HEK293 (cell line): ENCODE data around the gene SERPINC1.

Source experiments
- YY1 ChIP-seq: fragments of 450-650 bp; formaldehyde crosslinking; IDR thresholded peaks from 2 replicates; pipeline ENCODE4 v1.5.1; 2018; ENCODE audit warnings: missing biosample characterization, missing genetic modification characterization
- ZBTB17 ChIP-seq: fragments of 450-650 bp; formaldehyde crosslinking; IDR thresholded peaks from 2 replicates; pipeline ENCODE4 v1.5.1; 2016; ENCODE audit warnings: missing biosample characterization, missing genetic modification characterization
- ZBTB21 ChIP-seq: fragments of 450-650 bp; formaldehyde crosslinking; IDR thresholded peaks from 2 replicates; pipeline ENCODE4 v1.5.1; 2017; ENCODE audit warnings: missing biosample characterization, missing genetic modification characterization
- ZFP3 ChIP-seq: fragments of 450-650 bp; formaldehyde crosslinking; IDR thresholded peaks from 2 replicates; pipeline ENCODE4 v1.5.1; 2016; ENCODE audit warnings: low read depth, missing biosample characterization, missing genetic modification characterization
- ZFP37 ChIP-seq: fragments of 450-650 bp; formaldehyde crosslinking; IDR thresholded peaks from 2 replicates; pipeline ENCODE4 v1.5.1; 2016; ENCODE audit warnings: missing biosample characterization, missing genetic modification characterization
- ZFP69B ChIP-seq: fragments of 450-650 bp; formaldehyde crosslinking; IDR thresholded peaks from 2 replicates; pipeline ENCODE4 v1.5.1; 2016; ENCODE audit warnings: missing biosample characterization, missing genetic modification characterization
- ZNF2 ChIP-seq: fragments of 450-650 bp; formaldehyde crosslinking; IDR thresholded peaks from 2 replicates; pipeline ENCODE4 v1.5.1; 2016; ENCODE audit warnings: missing biosample characterization, missing genetic modification characterization
- ZNF211 ChIP-seq: fragments of 450-650 bp; formaldehyde crosslinking; IDR thresholded peaks from 2 replicates; pipeline ENCODE4 v1.5.1; 2016; ENCODE audit warnings: low read depth, missing biosample characterization, missing genetic modification characterization
- ZNF239 ChIP-seq: fragments of 450-650 bp; formaldehyde crosslinking; IDR thresholded peaks from 2 replicates; pipeline ENCODE4 v1.5.1; 2016; ENCODE audit warnings: missing biosample characterization, missing genetic modification characterization
- ZNF324 ChIP-seq: fragments of 450-650 bp; formaldehyde crosslinking; IDR thresholded peaks from 2 replicates; pipeline ENCODE4 v1.5.1; 2016; ENCODE audit warnings: missing biosample characterization, missing genetic modification characterization
- ZNF354C ChIP-seq: fragments of 450-650 bp; formaldehyde crosslinking; IDR thresholded peaks from 2 replicates; pipeline ENCODE4 v1.5.1; 2016; ENCODE audit warnings: missing biosample characterization, missing genetic modification characterization, low read depth, borderline replicate concordance
- ZNF366 ChIP-seq: fragments of 450-650 bp; formaldehyde crosslinking; conservative IDR thresholded peaks from 2 replicates; pipeline ENCODE4 v1.5.1; 2016; ENCODE audit warnings: missing biosample characterization, missing genetic modification characterization
- ZNF37A ChIP-seq: fragments of 450-650 bp; IDR thresholded peaks from 2 replicates; pipeline ENCODE4 v1.5.1; 2018; ENCODE audit warnings: missing biosample characterization, missing genetic modification characterization
- ZNF391 ChIP-seq: fragments of 450-650 bp; formaldehyde crosslinking; IDR thresholded peaks from 2 replicates; pipeline ENCODE4 v1.5.1; 2016; ENCODE audit warnings: low read depth, missing biosample characterization, missing genetic modification characterization, borderline replicate concordance
- ZNF423 ChIP-seq: fragments of 450-650 bp; formaldehyde crosslinking; IDR thresholded peaks from 2 replicates; pipeline ENCODE4 v1.5.1; 2016; ENCODE audit warnings: missing biosample characterization, missing genetic modification characterization
- ZNF560 ChIP-seq: fragments of 450-650 bp; formaldehyde crosslinking; IDR thresholded peaks from 2 replicates; pipeline ENCODE4 v1.5.1; 2017; ENCODE audit warnings: missing biosample characterization, missing genetic modification characterization, borderline replicate concordance
- ZNF621 ChIP-seq: fragments of 450-650 bp; formaldehyde crosslinking; IDR thresholded peaks from 2 replicates; pipeline ENCODE4 v1.5.1; 2017; ENCODE audit warnings: missing biosample characterization, missing genetic modification characterization
- ZNF623 ChIP-seq: fragments of 450-650 bp; formaldehyde crosslinking; IDR thresholded peaks from 2 replicates; pipeline ENCODE4 v1.5.1; 2016; ENCODE audit warnings: missing biosample characterization, missing genetic modification characterization
- ZNF626 ChIP-seq: fragments of 450-650 bp; sonication (Bioruptor Pico); formaldehyde crosslinking; IDR thresholded peaks from 2 replicates; pipeline ENCODE4 v1.5.1; 2018; ENCODE audit warnings: missing biosample characterization, missing genetic modification characterization, inconsistent platforms
- ZNF660 ChIP-seq: fragments of 450-650 bp; IDR thresholded peaks from 2 replicates; pipeline ENCODE4 v1.5.1; 2018; ENCODE audit warnings: missing biosample characterization, mild to moderate bottlenecking, missing genetic modification characterization
- ZNF76 ChIP-seq: fragments of 450-650 bp; formaldehyde crosslinking; IDR thresholded peaks from 2 replicates; pipeline ENCODE4; 2016; ENCODE audit warnings: low read depth, missing biosample characterization, missing genetic modification characterization, borderline replicate concordance
- ZSCAN16 ChIP-seq: fragments of 450-650 bp; formaldehyde crosslinking; IDR thresholded peaks from 2 replicates; pipeline ENCODE4 v1.5.1; 2016; ENCODE audit warnings: missing biosample characterization, missing genetic modification characterization
- ZXDB ChIP-seq: fragments of 450-650 bp; formaldehyde crosslinking; IDR thresholded peaks from 2 replicates; pipeline ENCODE4 v1.5.1; 2016; ENCODE audit warnings: missing biosample characterization, missing genetic modification characterization
- TF ChIP-seq, protein P1 (sequence below): fragments of 450-650 bp; formaldehyde crosslinking; IDR thresholded peaks from 2 replicates; pipeline ENCODE4 v1.5.1; 2016; ENCODE audit warnings: missing biosample characterization, missing genetic modification characterization
- TF ChIP-seq, protein P2 (sequence below): fragments of 450-650 bp; formaldehyde crosslinking; IDR thresholded peaks from 2 replicates; pipeline ENCODE4 v1.5.1; 2016; ENCODE audit warnings: missing biosample characterization, missing genetic modification characterization, low read depth
- TF ChIP-seq, protein P3 (sequence below): fragments of 450-650 bp; formaldehyde crosslinking; IDR thresholded peaks from 2 replicates; pipeline ENCODE4 v1.5.1; 2016; ENCODE audit warnings: missing biosample characterization, missing genetic modification characterization
- TF ChIP-seq, protein P4 (sequence below): fragments of 450-650 bp; formaldehyde crosslinking; IDR thresholded peaks from 2 replicates; pipeline ENCODE4 v1.5.1; 2016; ENCODE audit warnings: missing biosample characterization, missing genetic modification characterization
- TF ChIP-seq, protein P5 (sequence below): fragments of 450-650 bp; formaldehyde crosslinking; IDR thresholded peaks from 2 replicates; pipeline ENCODE4 v1.5.1; 2017; ENCODE audit warnings: missing biosample characterization, missing genetic modification characterization
- TF ChIP-seq, protein P6 (sequence below): fragments of 450-650 bp; formaldehyde crosslinking; IDR thresholded peaks from 2 replicates; pipeline ENCODE4 v1.5.1; 2017; ENCODE audit warnings: missing biosample characterization, missing genetic modification characterization
- TF ChIP-seq, protein P7 (sequence below): fragments of 450-650 bp; formaldehyde crosslinking; optimal IDR thresholded peaks from 2 replicates; pipeline ENCODE3; 2016; ENCODE audit warnings: missing biosample characterization, mild to moderate bottlenecking, missing genetic modification characterization

SERPINC1 gene

DNA sequence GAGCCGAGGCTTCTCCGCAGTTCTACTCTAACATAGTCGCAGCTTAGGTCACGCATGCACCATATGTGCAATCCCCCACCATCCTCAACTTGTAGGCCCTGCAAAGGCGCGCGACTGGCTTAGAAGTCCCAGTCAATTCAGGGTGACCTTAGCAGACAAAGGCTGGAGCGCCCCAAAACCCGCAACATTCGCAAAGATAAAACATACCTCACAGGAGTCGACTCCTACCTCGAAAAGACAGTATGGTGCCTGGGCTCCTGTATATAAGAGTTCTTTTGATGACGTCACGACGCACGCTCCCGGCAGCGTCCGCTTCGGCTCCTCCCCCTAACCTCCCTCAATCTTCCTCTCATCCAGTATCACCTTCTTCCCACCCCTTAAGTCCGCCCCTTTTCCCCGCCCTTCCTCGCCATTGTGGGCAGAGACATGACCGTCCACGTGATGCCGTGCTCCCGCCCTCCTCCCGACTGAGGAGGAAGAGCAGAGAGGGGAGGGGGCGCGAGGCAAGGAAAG is 49.3 kb downstream of the SERPINC1 start, which contains the start of gene GAS5 (continued):
- TF ChIP-seq ZNF391 (tag by site-specific recombination) (peak; percentile 92), ZNF2 (tag by site-specific recombination) (peak; percentile 95), ZFP37 (tag by site-specific recombination) (peak; percentile 53; the same call in 1 of the 2 replicates), YY1 (tag by site-specific recombination) (peak; percentile 73), ZNF621 (tag by site-specific recombination) (no peak), ZNF366 (peak; percentile 100), ZNF76 (tag by site-specific recombination) (peak; percentile 40; the same call in 1 of the 2 replicates), ZBTB21 (tag by site-specific recombination) (peak; percentile 96), ZNF211 (tag by site-specific recombination) (no peak), ZFP3 (tag by site-specific recombination) (no peak), ZNF623 (tag by site-specific recombination) (0 out of 2 replicates have a peak, but pooled peaks have one; percentile 14), ZBTB17 (tag by site-specific recombination) (peak; percentile 45), ZFP69B (tag by site-specific recombination) (peak; percentile 18; the same call in 1 of the 2 replicates), ZNF560 (no peak), ZNF626 (tag by site-specific recombination) (0 out of 2 replicates have a peak, but pooled peaks have one; percentile 51), ZNF37A (tag by site-specific recombination) (0 out of 2 replicates have a peak, but pooled peaks have one; percentile 14), ZNF423 (tag by site-specific recombination) (no peak), ZNF660 (tag by site-specific recombination) (peak; percentile 95), ZNF324 (tag by site-specific recombination) (peak; percentile 69), ZNF239 (tag by site-specific recombination) (0 out of 2 replicates have a peak, but pooled peaks have one; percentile 30), ZNF354C (tag by site-specific recombination) (no peak), ZXDB (peak; percentile 56), ZSCAN16 (tag by site-specific recombination) (peak; percentile 29; the same call in 1 of the 2 replicates)
- TF ChIP-seq, protein P1, sequence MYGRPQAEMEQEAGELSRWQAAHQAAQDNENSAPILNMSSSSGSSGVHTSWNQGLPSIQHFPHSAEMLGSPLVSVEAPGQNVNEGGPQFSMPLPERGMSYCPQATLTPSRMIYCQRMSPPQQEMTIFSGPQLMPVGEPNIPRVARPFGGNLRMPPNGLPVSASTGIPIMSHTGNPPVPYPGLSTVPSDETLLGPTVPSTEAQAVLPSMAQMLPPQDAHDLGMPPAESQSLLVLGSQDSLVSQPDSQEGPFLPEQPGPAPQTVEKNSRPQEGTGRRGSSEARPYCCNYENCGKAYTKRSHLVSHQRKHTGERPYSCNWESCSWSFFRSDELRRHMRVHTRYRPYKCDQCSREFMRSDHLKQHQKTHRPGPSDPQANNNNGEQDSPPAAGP = peak; percentile 49; the same call in 1 of the 2 replicates
- TF ChIP-seq, protein P2, sequence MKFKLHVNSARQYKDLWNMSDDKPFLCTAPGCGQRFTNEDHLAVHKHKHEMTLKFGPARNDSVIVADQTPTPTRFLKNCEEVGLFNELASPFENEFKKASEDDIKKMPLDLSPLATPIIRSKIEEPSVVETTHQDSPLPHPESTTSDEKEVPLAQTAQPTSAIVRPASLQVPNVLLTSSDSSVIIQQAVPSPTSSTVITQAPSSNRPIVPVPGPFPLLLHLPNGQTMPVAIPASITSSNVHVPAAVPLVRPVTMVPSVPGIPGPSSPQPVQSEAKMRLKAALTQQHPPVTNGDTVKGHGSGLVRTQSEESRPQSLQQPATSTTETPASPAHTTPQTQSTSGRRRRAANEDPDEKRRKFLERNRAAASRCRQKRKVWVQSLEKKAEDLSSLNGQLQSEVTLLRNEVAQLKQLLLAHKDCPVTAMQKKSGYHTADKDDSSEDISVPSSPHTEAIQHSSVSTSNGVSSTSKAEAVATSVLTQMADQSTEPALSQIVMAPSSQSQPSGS (tag by site-specific recombination) = peak; percentile 100
- TF ChIP-seq, protein P3, sequence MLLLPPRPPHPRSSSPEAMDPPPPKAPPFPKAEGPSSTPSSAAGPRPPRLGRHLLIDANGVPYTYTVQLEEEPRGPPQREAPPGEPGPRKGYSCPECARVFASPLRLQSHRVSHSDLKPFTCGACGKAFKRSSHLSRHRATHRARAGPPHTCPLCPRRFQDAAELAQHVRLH = 0 out of 2 replicates have a peak, but pooled peaks have one; percentile 32
- TF ChIP-seq, protein P4, sequence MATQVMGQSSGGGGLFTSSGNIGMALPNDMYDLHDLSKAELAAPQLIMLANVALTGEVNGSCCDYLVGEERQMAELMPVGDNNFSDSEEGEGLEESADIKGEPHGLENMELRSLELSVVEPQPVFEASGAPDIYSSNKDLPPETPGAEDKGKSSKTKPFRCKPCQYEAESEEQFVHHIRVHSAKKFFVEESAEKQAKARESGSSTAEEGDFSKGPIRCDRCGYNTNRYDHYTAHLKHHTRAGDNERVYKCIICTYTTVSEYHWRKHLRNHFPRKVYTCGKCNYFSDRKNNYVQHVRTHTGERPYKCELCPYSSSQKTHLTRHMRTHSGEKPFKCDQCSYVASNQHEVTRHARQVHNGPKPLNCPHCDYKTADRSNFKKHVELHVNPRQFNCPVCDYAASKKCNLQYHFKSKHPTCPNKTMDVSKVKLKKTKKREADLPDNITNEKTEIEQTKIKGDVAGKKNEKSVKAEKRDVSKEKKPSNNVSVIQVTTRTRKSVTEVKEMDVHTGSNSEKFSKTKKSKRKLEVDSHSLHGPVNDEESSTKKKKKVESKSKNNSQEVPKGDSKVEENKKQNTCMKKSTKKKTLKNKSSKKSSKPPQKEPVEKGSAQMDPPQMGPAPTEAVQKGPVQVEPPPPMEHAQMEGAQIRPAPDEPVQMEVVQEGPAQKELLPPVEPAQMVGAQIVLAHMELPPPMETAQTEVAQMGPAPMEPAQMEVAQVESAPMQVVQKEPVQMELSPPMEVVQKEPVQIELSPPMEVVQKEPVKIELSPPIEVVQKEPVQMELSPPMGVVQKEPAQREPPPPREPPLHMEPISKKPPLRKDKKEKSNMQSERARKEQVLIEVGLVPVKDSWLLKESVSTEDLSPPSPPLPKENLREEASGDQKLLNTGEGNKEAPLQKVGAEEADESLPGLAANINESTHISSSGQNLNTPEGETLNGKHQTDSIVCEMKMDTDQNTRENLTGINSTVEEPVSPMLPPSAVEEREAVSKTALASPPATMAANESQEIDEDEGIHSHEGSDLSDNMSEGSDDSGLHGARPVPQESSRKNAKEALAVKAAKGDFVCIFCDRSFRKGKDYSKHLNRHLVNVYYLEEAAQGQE (tag by site-specific recombination) = peak; percentile 57; the same call in 1 of the 2 replicates
- TF ChIP-seq, protein P5, sequence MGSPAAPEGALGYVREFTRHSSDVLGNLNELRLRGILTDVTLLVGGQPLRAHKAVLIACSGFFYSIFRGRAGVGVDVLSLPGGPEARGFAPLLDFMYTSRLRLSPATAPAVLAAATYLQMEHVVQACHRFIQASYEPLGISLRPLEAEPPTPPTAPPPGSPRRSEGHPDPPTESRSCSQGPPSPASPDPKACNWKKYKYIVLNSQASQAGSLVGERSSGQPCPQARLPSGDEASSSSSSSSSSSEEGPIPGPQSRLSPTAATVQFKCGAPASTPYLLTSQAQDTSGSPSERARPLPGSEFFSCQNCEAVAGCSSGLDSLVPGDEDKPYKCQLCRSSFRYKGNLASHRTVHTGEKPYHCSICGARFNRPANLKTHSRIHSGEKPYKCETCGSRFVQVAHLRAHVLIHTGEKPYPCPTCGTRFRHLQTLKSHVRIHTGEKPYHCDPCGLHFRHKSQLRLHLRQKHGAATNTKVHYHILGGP (tag by site-specific recombination) = no peak
- TF ChIP-seq, protein P6, sequence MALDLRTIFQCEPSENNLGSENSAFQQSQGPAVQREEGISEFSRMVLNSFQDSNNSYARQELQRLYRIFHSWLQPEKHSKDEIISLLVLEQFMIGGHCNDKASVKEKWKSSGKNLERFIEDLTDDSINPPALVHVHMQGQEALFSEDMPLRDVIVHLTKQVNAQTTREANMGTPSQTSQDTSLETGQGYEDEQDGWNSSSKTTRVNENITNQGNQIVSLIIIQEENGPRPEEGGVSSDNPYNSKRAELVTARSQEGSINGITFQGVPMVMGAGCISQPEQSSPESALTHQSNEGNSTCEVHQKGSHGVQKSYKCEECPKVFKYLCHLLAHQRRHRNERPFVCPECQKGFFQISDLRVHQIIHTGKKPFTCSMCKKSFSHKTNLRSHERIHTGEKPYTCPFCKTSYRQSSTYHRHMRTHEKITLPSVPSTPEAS (tag by site-specific recombination) = 0 out of 2 replicates have a peak, but pooled peaks have one; percentile 31
- TF ChIP-seq, protein P7, sequence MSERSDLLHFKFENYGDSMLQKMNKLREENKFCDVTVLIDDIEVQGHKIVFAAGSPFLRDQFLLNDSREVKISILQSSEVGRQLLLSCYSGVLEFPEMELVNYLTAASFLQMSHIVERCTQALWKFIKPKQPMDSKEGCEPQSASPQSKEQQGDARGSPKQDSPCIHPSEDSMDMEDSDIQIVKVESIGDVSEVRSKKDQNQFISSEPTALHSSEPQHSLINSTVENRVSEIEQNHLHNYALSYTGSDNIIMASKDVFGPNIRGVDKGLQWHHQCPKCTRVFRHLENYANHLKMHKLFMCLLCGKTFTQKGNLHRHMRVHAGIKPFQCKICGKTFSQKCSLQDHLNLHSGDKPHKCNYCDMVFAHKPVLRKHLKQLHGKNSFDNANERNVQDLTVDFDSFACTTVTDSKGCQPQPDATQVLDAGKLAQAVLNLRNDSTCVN (tag by site-specific recombination) = peak; percentile 55
